GM12878 (cell line): ENCODE results near the gene TELO2. TPM values are rescaled to one million over a fixed set of nuclear protein-coding genes. Genes with fewer than 3 reads are reported as not detected.

Experiments
- ATAC-seq: fragments of 200-7000 bp; cut with Tn5 transposase; 3 replicates; pipeline ENCODE4 v1.9.1; 2020; ENCODE audit warnings: mild to moderate bottlenecking, moderate library complexity
- BruUV-seq: library from RNA; stranded (reverse); fragments of 400-500 nt; replicated peaks from 2 replicates; lab custom pipeline; 2021; lab: Mats Ljungman, UMichigan
- CTCF ChIA-PET: fragments of 300-600 bp; sonication (Branson Sonifier 250); formaldehyde crosslinking; extraction: SDS; loops from one replicate; lab custom pipeline; 2021; ENCODE audit warnings: inconsistent platforms; lab: Yijun Ruan, JAX
- POLR2A ChIA-PET: fragments of 350-600 bp; formaldehyde crosslinking; extraction: SDS; loops from one replicate; lab custom pipeline; 2021; ENCODE audit warnings: inconsistent platforms; lab: Charles Lee
- RAD21 ChIA-PET: fragments of 300-600 bp; sonication (Branson Sonifier 250); formaldehyde crosslinking; loops from one replicate; lab custom pipeline; 2023; ENCODE audit warnings: antibody characterized with exemption; ENCODE audit not compliant: unreplicated experiment; lab: Charles Lee
- SMC1A ChIA-PET: fragments of 300-600 bp; sonication (Branson Sonifier 250); formaldehyde crosslinking; loops from one replicate; lab custom pipeline; 2023; ENCODE audit not compliant: unreplicated experiment, uncharacterized antibody; lab: Charles Lee
- DNase-seq: peaks from one replicate; pipeline ENCODE4 v3.0.0-alpha.2; 2011; ENCODE audit warnings: low read depth, low spot score
- FAIRE-seq: peaks from 3 replicates; lab custom pipeline; 2011; peaks lifted over from hg19 to GRCh38; lab: Jason Lieb, UNC
- H2AFZ ChIP-seq: 2 replicates; pipeline ENCODE4 v1.6.0; 2011; ENCODE audit warnings: low read depth, low read length, control low read depth; ENCODE audit not compliant: control insufficient read depth
- H3K27ac ChIP-seq: 2 replicates; pipeline ENCODE4 v1.5.1; 2011; ENCODE audit warnings: control low read depth; ENCODE audit not compliant: control insufficient read depth, insufficient read depth
- H3K27me3 ChIP-seq, 2 experiments: replicated peaks in 1 of 2; 2 replicates each; pipeline versions ENCODE4 v1.6.0 to v1.6.1; 2011; ENCODE audit warnings: low read length in 1 of 2; ENCODE audit not compliant: control insufficient read depth in 2 of 2, insufficient read depth in 2 of 2
- H3K36me3 ChIP-seq, 2 experiments: 2 replicates each; pipeline ENCODE4 v1.5.1; 2011; ENCODE audit warnings: low read length in 1 of 2; ENCODE audit not compliant: control insufficient read depth in 2 of 2, insufficient read depth in 2 of 2
- H3K4me1 ChIP-seq: 2 replicates; pipeline ENCODE4 v1.6.1; 2011; ENCODE audit warnings: mild to moderate bottlenecking, low read length, moderate library complexity, mixed read lengths; ENCODE audit not compliant: control insufficient read depth, insufficient read depth
- H3K4me2 ChIP-seq: 2 replicates; pipeline ENCODE4 v1.6.0; 2011; ENCODE audit warnings: control low read depth; ENCODE audit not compliant: control insufficient read depth, insufficient read depth
- H3K4me3 ChIP-seq: fragments of 200-600 bp; sonication (generic); 2 replicates; pipeline ENCODE4 v1.5.1; 2016
- H3K79me2 ChIP-seq: 2 replicates; pipeline ENCODE4 v1.6.0; 2011; ENCODE audit warnings: low read length; ENCODE audit not compliant: control insufficient read depth, insufficient read depth
- H3K9ac ChIP-seq: 2 replicates; pipeline ENCODE4 v1.8.0; 2011; ENCODE audit warnings: low read length, control low read depth, mixed read lengths; ENCODE audit not compliant: control insufficient read depth, insufficient read depth
- H3K9me3 ChIP-seq: replicated peaks from 3 replicates; pipeline ENCODE4 v1.5.1; 2011; ENCODE audit warnings: mild to moderate bottlenecking, low read length; ENCODE audit not compliant: control insufficient read depth, insufficient read depth
- H4K20me1 ChIP-seq: 2 replicates; pipeline ENCODE4 v1.6.0; 2011; ENCODE audit not compliant: control insufficient read depth, insufficient read depth
- HDGF ChIP-seq: fragments of 450-650 bp; IDR thresholded peaks from 2 replicates; pipeline ENCODE4 v1.6.1; 2016; ENCODE audit warnings: antibody characterized with exemption
- NBN ChIP-seq: fragments of 450-650 bp; IDR thresholded peaks from 2 replicates; pipeline ENCODE4 v1.6.1; 2016
- POLR2A ChIP-seq: IDR thresholded peaks from 2 replicates; pipeline ENCODE4 v1.6.1; 2011; ENCODE audit warnings: low read depth, mild to moderate bottlenecking, low read length
- SUZ12 ChIP-seq: fragments of 200-600 bp; sonication (generic); IDR thresholded peaks from one replicate; pipeline ENCODE4 v1.6.1; 2018; ENCODE audit warnings: antibody characterized with exemption, mild to moderate bottlenecking; ENCODE audit not compliant: unreplicated experiment
- ZNF274 ChIP-seq: IDR thresholded peaks from one replicate; pipeline ENCODE4 v1.8.0; 2011; ENCODE audit not compliant: insufficient read length, insufficient read depth
- WGBS: methylation state at CpG from one replicate; pipeline ENCODE4 v1.1.6; 2016; ENCODE audit warnings: low lambda C conversion rate; ENCODE audit not compliant: insufficient replicate concordance, insufficient coverage; ENCODE audit errors: missing lambda C conversion rate; 5-methylcytosine and 5-hydroxymethylcytosine counted together
- in situ Hi-C: fragments of 300-500 bp; cut with MboI; formaldehyde crosslinking; loops from 9 replicates; pipeline ENCODE4 v1.14.3; 2018; ENCODE audit warnings: mixed read lengths
- intact Hi-C: fragments of 100-400 bp; cut with micrococcal nuclease; formaldehyde crosslinking; loops from one replicate; pipeline ENCODE4 v1.14.2; 2022; ENCODE audit not compliant: unreplicated experiment
- polyA plus RNA-seq, 11 experiments: library from polyadenylated mRNA; depleted of rRNA in 4 of 11; unstranded in 6 of 11; stranded (reverse) in 5 of 11; fragments of >200 nt; fragmentation: Nextera tagmentation in 4 of 11; fragmentation: Illumina TruSeq in 1 of 11; extraction: Ambion mirVana in 4 of 11; extraction: Trizol in 1 of 11; gene quantifications; 1 replicate in 1 of 11; 2 replicates in 10 of 11; pipeline versions ENCODE4 v1.2.1 to v1.2.3, GENCODE V29; 2011 to 2016; ENCODE audit warnings: inconsistent platforms in 2 of 11, missing spikeins in 2 of 11, low read depth in 1 of 11
- total RNA-seq, 4 experiments: library from RNA; depleted of rRNA in 3 of 4; stranded (reverse); fragments of >200 nt in 3 of 4; fragmentation: Illumina TruSeq in 1 of 4; extraction: Trizol in 1 of 4; gene quantifications; 2 replicates each; pipeline versions ENCODE4 v1.2.1 to v1.2.3, GENCODE V29; 2013 to 2021
- TF ChIP-seq, protein P1 (sequence below): fragments of 450-650 bp; formaldehyde crosslinking; IDR thresholded peaks from 2 replicates; pipeline ENCODE4 v1.4.0; 2020; ENCODE audit warnings: mild to moderate bottlenecking, moderate library complexity

TELO2 gene
- total and polyA plus RNA-seq, 10 of the 15 experiments (the other 5 are each of a cell fraction or from before 2014, with no cell fraction given) = 0.55 to 72.8 (median 18.6) TPM

DNA sequence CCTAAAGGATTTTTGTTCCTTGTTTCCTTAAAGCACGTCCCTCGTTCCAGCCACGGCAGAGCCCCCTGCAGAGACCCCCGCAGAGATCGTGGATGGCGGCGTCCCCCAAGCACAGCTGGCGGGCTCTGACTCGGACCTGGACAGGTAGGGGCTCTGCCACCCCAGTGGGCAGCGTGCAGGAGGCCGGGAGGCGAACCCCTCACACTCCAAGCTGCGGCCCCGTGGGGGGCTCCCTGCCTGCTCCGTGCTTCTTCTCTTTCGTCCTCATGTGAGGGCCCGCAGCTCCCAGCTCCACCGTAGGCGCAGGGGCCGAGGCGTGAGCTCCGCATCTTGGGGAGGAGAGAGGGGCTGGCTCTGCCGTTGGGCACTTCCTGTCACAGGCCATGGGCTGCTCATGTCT lies 8.5 kb downstream of the TELO2 start (continued):
- TF ChIP-seq, protein P1, sequence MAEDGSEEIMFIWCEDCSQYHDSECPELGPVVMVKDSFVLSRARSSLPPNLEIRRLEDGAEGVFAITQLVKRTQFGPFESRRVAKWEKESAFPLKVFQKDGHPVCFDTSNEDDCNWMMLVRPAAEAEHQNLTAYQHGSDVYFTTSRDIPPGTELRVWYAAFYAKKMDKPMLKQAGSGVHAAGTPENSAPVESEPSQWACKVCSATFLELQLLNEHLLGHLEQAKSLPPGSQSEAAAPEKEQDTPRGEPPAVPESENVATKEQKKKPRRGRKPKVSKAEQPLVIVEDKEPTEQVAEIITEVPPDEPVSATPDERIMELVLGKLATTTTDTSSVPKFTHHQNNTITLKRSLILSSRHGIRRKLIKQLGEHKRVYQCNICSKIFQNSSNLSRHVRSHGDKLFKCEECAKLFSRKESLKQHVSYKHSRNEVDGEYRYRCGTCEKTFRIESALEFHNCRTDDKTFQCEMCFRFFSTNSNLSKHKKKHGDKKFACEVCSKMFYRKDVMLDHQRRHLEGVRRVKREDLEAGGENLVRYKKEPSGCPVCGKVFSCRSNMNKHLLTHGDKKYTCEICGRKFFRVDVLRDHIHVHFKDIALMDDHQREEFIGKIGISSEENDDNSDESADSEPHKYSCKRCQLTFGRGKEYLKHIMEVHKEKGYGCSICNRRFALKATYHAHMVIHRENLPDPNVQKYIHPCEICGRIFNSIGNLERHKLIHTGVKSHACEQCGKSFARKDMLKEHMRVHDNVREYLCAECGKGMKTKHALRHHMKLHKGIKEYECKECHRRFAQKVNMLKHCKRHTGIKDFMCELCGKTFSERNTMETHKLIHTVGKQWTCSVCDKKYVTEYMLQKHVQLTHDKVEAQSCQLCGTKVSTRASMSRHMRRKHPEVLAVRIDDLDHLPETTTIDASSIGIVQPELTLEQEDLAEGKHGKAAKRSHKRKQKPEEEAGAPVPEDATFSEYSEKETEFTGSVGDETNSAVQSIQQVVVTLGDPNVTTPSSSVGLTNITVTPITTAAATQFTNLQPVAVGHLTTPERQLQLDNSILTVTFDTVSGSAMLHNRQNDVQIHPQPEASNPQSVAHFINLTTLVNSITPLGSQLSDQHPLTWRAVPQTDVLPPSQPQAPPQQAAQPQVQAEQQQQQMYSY = no peak
- TF ChIP-seq NBN (no peak), SUZ12 (no peak)
- TF ChIP-seq, all 136 proteins: peak for 0

DNA sequence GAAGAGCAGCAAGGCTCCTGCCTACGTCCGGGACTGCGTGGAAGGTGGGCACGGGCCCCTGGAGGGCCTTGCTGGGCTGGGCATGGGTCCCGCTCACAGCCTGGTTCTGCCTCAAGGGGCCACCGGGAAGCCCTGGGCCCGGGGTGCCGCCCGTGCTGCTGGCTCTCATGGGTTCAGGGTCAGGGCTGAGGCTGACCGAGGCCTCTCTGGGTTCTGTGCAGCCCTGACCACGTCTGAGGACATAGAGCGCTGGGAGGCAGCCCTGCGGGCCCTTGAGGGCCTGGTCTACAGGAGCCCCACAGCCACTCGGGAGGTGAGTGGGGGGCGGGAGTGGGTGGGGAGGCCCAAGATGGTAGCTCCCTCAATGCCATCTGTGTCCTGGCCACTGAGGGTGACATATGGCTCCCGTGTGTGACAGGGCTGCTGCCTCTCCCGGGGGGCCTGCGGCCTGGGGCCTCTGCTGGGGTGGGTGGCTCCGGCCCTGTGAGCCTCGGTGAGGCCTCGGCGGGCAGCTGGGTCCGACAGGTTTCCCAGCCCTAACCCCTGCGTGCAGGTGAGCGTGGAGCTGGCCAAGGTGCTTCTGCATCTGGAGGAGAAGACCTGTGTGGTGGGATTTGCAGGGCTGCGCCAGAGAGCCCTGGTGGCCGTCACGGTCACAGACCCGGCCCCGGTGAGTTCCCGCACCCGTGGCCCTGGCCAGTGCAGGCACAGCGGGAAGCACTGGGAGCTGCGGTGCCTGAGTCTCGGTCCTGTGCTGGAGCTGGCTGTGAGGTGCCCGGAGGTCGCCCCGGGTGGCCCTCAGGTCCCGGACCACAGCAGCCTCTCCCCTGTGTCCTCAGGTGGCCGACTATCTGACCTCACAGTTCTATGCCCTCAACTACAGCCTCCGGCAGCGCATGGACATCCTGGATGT lies 9.2 kb downstream of the TELO2 start:
- peaks cover 7 to 11% of the 10 kb centered on the region in 2 experiments; a peak in 3 of 4 replicates for H3K36me3 ChIP-seq
- intact Hi-C loops (no loop called here), in situ Hi-C loops (no loop called here)
- ATAC-seq (no peak), DNase-seq (no peak), FAIRE-seq (no peak)
- no peak overlapping the region for H2AFZ ChIP-seq
- no TSS peak for BruUV-seq
- no peak overlapping the region for H3K4me3 ChIP-seq
- no peak for TF ChIP-seq HDGF
- no peak for TF ChIP-seq ZNF274
- 0 out of 2 replicates have a peak, but pooled peaks have one; percentile 15 for TF ChIP-seq POLR2A
- H4K20me1 ChIP-seq = no peaks in the 10 kb centered on the region
- SMC1A ChIA-PET = no interaction called here
- H3K4me1 ChIP-seq = no peaks in the 10 kb centered on the region
- RAD21 ChIA-PET = no interaction called here
- CTCF ChIA-PET = no interaction called here
- 97% methylated on average over 41 of the region's 42 CpGs for WGBS
- H3K27ac ChIP-seq = no peak overlapping the region
- no peak overlapping the region for H3K9ac ChIP-seq
- H3K9me3 ChIP-seq = no peaks in the 10 kb centered on the region
- POLR2A ChIA-PET = no interaction called here
- no peaks in the 10 kb centered on the region for H3K79me2 ChIP-seq
- no peaks in the 10 kb centered on the region for H3K27me3 ChIP-seq
- H3K4me2 ChIP-seq = no peak overlapping the region
